ENCODE data around the gene ITGA7.

The ITGA7 gene

DNA sequence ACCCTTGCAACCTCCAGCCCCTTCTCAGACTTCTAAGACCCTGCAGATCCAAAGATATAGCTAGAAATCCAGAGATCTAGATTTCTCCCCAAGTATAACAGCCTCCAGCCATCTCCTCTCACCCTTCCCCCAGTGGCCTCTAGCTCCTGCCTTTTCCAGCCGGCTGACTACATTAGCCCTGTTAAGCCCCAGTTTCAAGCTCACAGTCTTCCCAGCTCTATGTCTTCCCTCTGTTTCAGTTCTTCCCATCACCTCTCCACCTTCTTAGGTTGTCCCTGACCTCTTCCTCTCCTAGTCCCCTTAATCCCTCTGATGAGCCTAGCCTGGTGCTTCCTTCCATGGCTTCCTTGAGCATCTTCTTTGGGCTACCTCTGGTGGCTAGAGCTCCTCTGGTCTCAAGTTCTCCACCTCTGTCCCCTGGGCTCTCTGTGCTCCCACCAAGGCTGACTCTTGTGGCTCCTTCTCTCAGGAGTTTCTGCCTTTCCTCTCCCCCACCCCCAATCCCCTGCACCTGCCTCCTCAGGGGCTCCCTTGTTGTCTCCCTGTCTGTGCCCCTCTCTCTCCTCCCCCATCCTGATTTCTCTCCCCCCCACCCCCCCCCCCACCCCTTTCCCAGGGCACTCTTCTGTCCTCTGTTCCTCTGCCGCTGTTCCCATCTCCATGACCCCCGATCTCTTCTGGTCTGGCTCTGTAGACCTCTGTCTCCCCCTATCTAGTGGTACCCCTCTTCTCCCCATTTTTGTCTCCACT, 34.4 kb upstream of the ITGA7 start:
- H3K4me3 ChIP-seq (ENCODE audit: low read depth, low read length): peak overlapping the region; percentile 3
- TF ChIP-seq CTCF (IDR thresholded peaks at IDR 0.05; ENCODE audit: low read depth, low read length) (no peak), POLR2A (IDR thresholded peaks at IDR 0.05; ENCODE audit: extremely low read depth, insufficient read length) (no peak), MAX (IDR thresholded peaks at IDR 0.05; ENCODE audit: low read depth, low read length) (no peak), MYC (IDR thresholded peaks at IDR 0.05; ENCODE audit: low read depth, low read length) (no peak)
- DNase-seq (ENCODE audit: low read depth): no peak

- peak overlapping the region; percentile 75 for H3K4me3 ChIP-seq (ENCODE audit: low read depth, low read length)
- DNase-seq (ENCODE audit: low read depth): no peak
- TF ChIP-seq CTCF (IDR thresholded peaks at IDR 0.05; ENCODE audit: low read depth, low read length) (no peak), POLR2A (IDR thresholded peaks at IDR 0.05; ENCODE audit: extremely low read depth, insufficient read length) (no peak), MAX (IDR thresholded peaks at IDR 0.05; ENCODE audit: low read depth, low read length) (no peak), MYC (IDR thresholded peaks at IDR 0.05; ENCODE audit: low read depth, low read length) (no peak)
These were observed 31.3 kb upstream of the ITGA7 start for GRCh38 chr12:55739025-55739378.

- peak; percentile 92 for DNase-seq (ENCODE audit: low read depth)
These were observed 30.7 kb upstream of the ITGA7 start for GRCh38 chr12:55738123-55739024.

GRCh38 chr12:55737581-55738122, 29.9 kb upstream of the ITGA7 start:
- peak overlapping the region; percentile 75 for H3K4me3 ChIP-seq (ENCODE audit: low read depth, low read length)
- no peak for DNase-seq (ENCODE audit: low read depth)
- TF ChIP-seq POLR2A (IDR thresholded peaks at IDR 0.05; ENCODE audit: extremely low read depth, insufficient read length): no peak
- TF ChIP-seq MYC (IDR thresholded peaks at IDR 0.05; ENCODE audit: low read depth, low read length): no peak
- TF ChIP-seq CTCF (IDR thresholded peaks at IDR 0.05; ENCODE audit: low read depth, low read length): no peak
- no peak for TF ChIP-seq MAX (IDR thresholded peaks at IDR 0.05; ENCODE audit: low read depth, low read length)

More at GRCh38 chr12:55738123-55739024, 30.7 kb upstream of the ITGA7 start:
- peak overlapping the region; percentile 75 for H3K4me3 ChIP-seq (ENCODE audit: low read depth, low read length)
- TF ChIP-seq MYC (IDR thresholded peaks at IDR 0.05; ENCODE audit: low read depth, low read length): 0 out of 2 replicates have a peak, but pooled peaks have one; percentile 21
- TF ChIP-seq MAX (IDR thresholded peaks at IDR 0.05; ENCODE audit: low read depth, low read length): peak; percentile 35
- TF ChIP-seq POLR2A (IDR thresholded peaks at IDR 0.05; ENCODE audit: extremely low read depth, insufficient read length): peak; percentile 21
- TF ChIP-seq CTCF (IDR thresholded peaks at IDR 0.05; ENCODE audit: low read depth, low read length): peak; percentile 78

GRCh38 chr12:55736780-55737580, 29.3 kb upstream of the ITGA7 start:
- 0 out of 2 replicates have a peak, but pooled peaks have one; percentile 39 for TF ChIP-seq MAX (IDR thresholded peaks at IDR 0.05; ENCODE audit: low read depth, low read length)
- TF ChIP-seq CTCF (IDR thresholded peaks at IDR 0.05; ENCODE audit: low read depth, low read length): peak; percentile 94
- TF ChIP-seq MYC (IDR thresholded peaks at IDR 0.05; ENCODE audit: low read depth, low read length): no peak
- H3K4me3 ChIP-seq (ENCODE audit: low read depth, low read length): no peak overlapping the region
- peak; percentile 78 for DNase-seq (ENCODE audit: low read depth)
